Stromal cell of bone marrow (primary cell): ENCODE data around the gene SPTSSB.

Source experiments
- DNase-seq: peaks from one replicate; pipeline ENCODE4 v3.0.0-alpha.2; 2012; ENCODE audit warnings: low read depth

SPTSSB gene

DNA sequence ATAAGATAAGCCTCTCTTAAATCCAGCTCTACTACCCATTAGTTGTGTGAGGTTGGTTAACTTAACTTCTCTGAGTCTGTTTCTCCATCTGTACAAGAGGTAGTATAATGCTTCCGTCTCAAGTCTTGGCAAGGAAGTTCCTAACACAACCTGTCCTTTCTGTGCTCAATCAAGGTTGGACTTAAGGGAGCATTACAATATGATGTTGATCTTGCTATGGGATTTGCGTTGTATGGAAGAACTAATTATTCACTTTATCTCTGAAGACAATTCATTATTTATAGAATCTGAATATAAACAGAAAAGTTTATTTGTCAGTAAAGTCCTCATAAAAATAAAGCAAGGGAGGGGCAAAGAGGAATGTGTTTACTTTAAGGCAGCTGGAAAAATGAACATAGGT lies 18.9 kb upstream of the SPTSSB start:
- DNase-seq = no peak

- no peak for DNase-seq
Observed at GRCh38 chr3:161389445-161390035, 18.2 kb upstream of the SPTSSB start.

GRCh38 chr3:161388855-161389254 lies 17.5 kb upstream of the SPTSSB start:
- no peak for DNase-seq

- DNase-seq = no peak
Observed at GRCh38 chr3:161386991-161387770, 15.9 kb upstream of the SPTSSB start.

- no peak for DNase-seq
Observed at GRCh38 chr3:161372321-161373260, 1.3 kb upstream of the SPTSSB start.

GRCh38 chr3:161369531-161369930 lies 1.8 kb downstream of the SPTSSB start:
- DNase-seq = no peak

GRCh38 chr3:161366094-161366493 lies 5.2 kb downstream of the SPTSSB start:
- no peak for DNase-seq

GRCh38 chr3:161358488-161358887 lies 12.8 kb downstream of the SPTSSB start:
- no peak for DNase-seq

GRCh38 chr3:161356287-161356686 lies 15.0 kb downstream of the SPTSSB start:
- no peak for DNase-seq

GRCh38 chr3:161355508-161355907 lies 15.8 kb downstream of the SPTSSB start:
- no peak for DNase-seq

DNA sequence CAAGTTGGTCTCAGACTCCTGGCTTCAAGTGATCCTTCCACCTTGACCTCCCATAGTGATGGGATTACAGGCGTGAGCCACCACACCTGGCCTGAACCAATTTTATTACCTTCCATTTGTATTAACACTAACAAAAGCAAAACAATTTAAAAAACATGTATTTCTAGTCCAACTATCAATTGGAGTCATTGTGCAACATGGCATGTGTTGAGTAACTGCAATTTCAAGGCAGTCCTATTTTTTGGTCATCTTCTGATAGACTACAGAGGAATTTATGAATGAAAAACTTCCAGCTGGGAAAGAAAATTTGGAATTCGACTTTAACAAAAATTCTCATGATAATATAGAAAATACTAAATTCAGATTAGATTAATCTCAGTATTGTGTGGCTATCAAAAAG lies 16.8 kb downstream of the SPTSSB start:
- DNase-seq = no peak

DNA sequence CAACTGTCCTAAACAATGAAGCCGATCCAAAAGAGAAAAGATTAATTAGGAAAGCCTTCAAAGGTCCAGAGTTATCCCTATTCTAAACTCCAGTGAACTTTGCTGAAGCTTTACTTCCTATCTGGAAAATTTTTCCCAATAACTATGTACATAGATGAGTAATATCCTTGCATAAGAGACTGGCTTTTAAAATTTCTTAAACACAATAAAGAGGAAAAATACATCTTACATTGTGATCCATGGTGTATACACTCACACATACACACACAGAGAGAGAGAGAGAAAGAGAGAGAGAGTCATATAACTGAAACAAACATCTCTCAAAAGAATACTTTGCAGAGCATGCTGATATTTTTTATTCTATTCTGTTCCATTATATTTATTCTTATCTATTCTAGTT lies 20.0 kb downstream of the SPTSSB start:
- DNase-seq = no peak

GRCh38 chr3:161350916-161351315 lies 20.4 kb downstream of the SPTSSB start:
- no peak for DNase-seq

DNA sequence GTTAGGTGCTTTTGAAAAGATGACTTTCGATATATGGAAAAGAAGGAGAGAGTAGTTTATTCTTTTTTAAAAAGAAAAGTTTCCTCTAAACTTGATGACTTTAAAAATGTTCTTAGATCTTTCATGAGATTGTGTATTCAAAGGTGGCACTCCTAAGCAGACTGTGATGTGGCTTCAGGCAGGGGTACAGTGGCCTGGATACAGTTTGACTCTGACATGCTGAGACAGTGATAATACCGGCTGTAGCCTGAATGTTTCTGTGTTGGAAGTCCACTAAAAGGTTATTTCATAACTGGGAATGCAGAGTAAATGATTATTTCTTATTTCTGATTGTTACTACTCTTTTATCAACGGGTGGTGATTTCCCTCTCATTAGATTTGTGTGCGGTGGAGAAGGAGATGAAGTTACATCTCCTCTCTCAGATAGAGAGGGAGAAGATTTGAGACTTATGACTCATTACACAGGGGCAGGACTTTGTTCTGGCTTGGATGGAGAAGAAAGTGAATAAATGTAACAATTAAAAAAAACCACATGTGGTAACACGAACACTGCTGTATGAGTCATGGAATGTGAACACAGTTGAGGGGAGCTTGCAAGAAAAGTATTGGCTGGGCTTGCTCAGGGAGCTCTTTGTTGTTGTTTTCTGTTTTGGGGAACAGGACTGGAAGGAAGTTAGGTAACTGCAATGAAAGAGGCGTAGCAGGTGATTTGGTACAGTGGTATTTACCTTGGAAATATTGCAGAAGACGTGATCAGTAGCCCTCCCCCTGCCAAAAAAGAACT lies 21.6 kb downstream of the SPTSSB start:
- peak; percentile 77 for DNase-seq

DNA sequence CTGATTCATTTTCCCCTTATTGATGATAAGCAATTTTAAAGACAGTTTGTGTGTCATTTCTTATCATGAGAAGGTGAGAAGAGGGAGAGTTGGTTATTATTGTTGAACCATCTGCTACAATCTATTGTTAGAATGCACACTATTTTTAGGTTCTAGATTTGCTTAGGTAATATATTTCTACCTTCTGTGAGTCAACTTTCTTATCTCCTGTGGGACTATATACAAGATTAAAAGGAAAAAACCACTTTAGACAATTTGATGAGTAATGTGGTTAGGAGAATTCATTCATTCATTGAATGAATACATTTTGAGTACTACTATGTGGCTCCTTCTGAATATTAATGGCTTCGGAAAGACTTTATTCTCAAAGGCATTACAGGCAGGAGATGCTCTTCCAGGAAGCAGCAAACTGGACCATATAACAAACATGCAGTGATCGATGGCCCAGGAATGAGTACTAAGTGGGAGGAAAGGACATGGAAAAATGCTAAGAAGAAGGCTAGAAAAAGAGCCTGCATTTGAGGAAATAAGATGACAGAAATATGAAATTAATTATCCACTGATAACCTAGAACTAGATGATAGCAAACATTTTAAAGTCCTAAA lies 22.4 kb downstream of the SPTSSB start:
- no peak for DNase-seq

GRCh38 chr3:161347726-161348125 lies 23.6 kb downstream of the SPTSSB start:
- DNase-seq = no peak

GRCh38 chr3:161345023-161345422 lies 26.3 kb downstream of the SPTSSB start:
- no peak for DNase-seq

DNA sequence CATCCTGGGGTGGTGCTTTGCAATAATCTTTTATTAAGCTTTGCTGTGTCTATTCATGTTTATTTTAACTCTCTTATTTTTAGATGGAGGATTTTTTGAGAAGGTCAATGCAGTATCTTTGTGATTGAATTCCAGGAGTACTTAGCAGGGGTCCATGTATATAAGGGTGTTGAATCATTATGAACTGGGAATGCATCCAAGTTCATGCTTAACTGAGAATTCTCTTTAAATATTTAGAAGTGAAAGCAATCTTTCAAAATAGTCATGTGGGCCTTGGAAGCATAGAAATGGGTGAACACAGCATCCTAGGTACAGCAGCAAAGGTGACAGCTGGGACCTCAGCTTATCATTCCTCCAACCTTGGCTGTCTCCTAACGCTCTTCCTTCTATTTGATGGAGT lies 27.3 kb downstream of the SPTSSB start:
- DNase-seq = no peak

GRCh38 chr3:161343540-161343939 lies 27.8 kb downstream of the SPTSSB start:
- DNase-seq = no peak

GRCh38 chr3:161342629-161343028 lies 28.7 kb downstream of the SPTSSB start:
- no peak for DNase-seq
